ENCODE results near the gene FOXI3.
A peak's percentile ranks its signal among the peaks of the same experiment; 100 is the strongest.
"Not testable (repeated sequence)": the region's sequence is repeated elsewhere in the genome, so short reads cannot be mapped to it uniquely, and the experiment has no call there.

The FOXI3 gene

GRCh38 chr2:88442061-88442460, 10.4 kb downstream of the FOXI3 start:
- Histone ChIP-seq H3K36me3 (no peaks in the 10 kb centered on the region), H3K27ac (no peak overlapping the region), H3K4me1 (no peaks in the 10 kb centered on the region), H3K4me3 (no peak overlapping the region), H3K9me3 (no peaks in the 10 kb centered on the region), H3K27me3 (peaks cover 0 to 31% of the 10 kb centered on the region in 2 donors)
- TF ChIP-seq, protein P1, sequence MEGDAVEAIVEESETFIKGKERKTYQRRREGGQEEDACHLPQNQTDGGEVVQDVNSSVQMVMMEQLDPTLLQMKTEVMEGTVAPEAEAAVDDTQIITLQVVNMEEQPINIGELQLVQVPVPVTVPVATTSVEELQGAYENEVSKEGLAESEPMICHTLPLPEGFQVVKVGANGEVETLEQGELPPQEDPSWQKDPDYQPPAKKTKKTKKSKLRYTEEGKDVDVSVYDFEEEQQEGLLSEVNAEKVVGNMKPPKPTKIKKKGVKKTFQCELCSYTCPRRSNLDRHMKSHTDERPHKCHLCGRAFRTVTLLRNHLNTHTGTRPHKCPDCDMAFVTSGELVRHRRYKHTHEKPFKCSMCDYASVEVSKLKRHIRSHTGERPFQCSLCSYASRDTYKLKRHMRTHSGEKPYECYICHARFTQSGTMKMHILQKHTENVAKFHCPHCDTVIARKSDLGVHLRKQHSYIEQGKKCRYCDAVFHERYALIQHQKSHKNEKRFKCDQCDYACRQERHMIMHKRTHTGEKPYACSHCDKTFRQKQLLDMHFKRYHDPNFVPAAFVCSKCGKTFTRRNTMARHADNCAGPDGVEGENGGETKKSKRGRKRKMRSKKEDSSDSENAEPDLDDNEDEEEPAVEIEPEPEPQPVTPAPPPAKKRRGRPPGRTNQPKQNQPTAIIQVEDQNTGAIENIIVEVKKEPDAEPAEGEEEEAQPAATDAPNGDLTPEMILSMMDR (IDR thresholded peaks at IDR 0.05), result no peak
- intact Hi-C loops (cut with DNase I; ENCODE audit: low total_unique reads), result no loop called here
- peak in 1 of 2 donors; percentile 3 for DNase-seq

- intact Hi-C loops (cut with DNase I; ENCODE audit: low total_unique reads), result no loop called here
- H3K4me1 ChIP-seq, result no peaks in the 10 kb centered on the region
- peaks cover 0 to 10% of the 10 kb centered on the region in 2 donors for H3K27me3 ChIP-seq
- peak in 1 of 2 donors; percentile 27 for DNase-seq
- no peak overlapping the region for H3K27ac ChIP-seq
- H3K9me3 ChIP-seq, result peaks cover 0 to 4% (median 0%) of the 10 kb centered on the region in 3 donors
- H3K4me3 ChIP-seq, result no peak overlapping the region
- no peaks in the 10 kb centered on the region for H3K36me3 ChIP-seq
- TF ChIP-seq, protein P1 (IDR thresholded peaks at IDR 0.05), result no peak
Measured at GRCh38 chr2:88437010-88437409, 15.5 kb downstream of the FOXI3 start.

GRCh38 chr2:88429929-88430328, 22.6 kb downstream of the FOXI3 start:
- H3K36me3 ChIP-seq, result no peaks in the 10 kb centered on the region
- no peaks in the 10 kb centered on the region for H3K27me3 ChIP-seq
- H3K4me3 ChIP-seq, result no peak overlapping the region
- peak in 1 of 2 donors; percentile 45 for DNase-seq
- H3K9me3 ChIP-seq, result peaks cover 0 to 4% (median 0%) of the 10 kb centered on the region in 3 donors
- no peaks in the 10 kb centered on the region for H3K4me1 ChIP-seq
- no peak overlapping the region for H3K27ac ChIP-seq
- intact Hi-C loops (cut with DNase I; ENCODE audit: low total_unique reads), result no loop called here
- TF ChIP-seq, protein P1 (IDR thresholded peaks at IDR 0.05), result no peak

DNA sequence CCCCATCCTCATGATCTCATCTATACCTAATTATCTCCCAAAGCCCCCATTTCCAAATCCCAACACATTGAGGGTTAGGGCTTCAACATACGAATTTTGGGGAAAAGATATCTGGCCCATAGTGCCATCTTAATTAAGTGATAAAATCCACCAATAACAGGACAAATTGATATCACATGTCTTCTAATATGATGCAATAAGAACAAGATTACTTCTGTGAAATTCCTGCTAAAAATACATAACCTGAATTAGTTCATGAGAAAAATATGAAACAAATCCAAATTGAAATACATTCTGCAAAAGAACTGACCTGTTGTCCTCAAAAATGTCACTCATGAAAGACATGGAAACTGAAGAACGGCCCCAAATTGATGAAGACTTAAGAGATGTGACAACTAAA, 28.8 kb downstream of the FOXI3 start:
- Histone ChIP-seq H3K36me3 (no peaks in the 10 kb centered on the region), H3K4me3 (no peak overlapping the region), H3K27ac (no peak overlapping the region), H3K4me1 (no peaks in the 10 kb centered on the region), H3K27me3 (no peaks in the 10 kb centered on the region), H3K9me3 (no peaks in the 10 kb centered on the region)
- intact Hi-C loops (cut with DNase I; ENCODE audit: low total_unique reads), result no loop called here
- TF ChIP-seq, protein P1 (IDR thresholded peaks at IDR 0.05), result no peak
- DNase-seq, result no peak

GRCh38 chr2:88419051-88419450, 33.4 kb downstream of the FOXI3 start:
- H3K27ac ChIP-seq; H3K4me1 ChIP-seq; intact Hi-C loops (cut with DNase I; ENCODE audit: low total_unique reads); H3K4me3 ChIP-seq; H3K36me3 ChIP-seq; H3K27me3 ChIP-seq; H3K9me3 ChIP-seq: not testable (repeated sequence)
- DNase-seq, result peak in 1 of 2 donors; percentile 25

GRCh38 chr2:88416016-88416663, 36.4 kb downstream of the FOXI3 start:
- TF ChIP-seq, protein P1 (IDR thresholded peaks at IDR 0.05), result no peak
- H3K4me1 ChIP-seq, result no peaks in the 10 kb centered on the region
- no peaks in the 10 kb centered on the region for H3K9me3 ChIP-seq
- intact Hi-C loops (cut with DNase I; ENCODE audit: low total_unique reads), result no loop called here
- no peak overlapping the region for H3K4me3 ChIP-seq
- H3K27me3 ChIP-seq, result no peaks in the 10 kb centered on the region
- no peaks in the 10 kb centered on the region for H3K36me3 ChIP-seq
- DNase-seq, result no peak
- no peak overlapping the region for H3K27ac ChIP-seq

DNA sequence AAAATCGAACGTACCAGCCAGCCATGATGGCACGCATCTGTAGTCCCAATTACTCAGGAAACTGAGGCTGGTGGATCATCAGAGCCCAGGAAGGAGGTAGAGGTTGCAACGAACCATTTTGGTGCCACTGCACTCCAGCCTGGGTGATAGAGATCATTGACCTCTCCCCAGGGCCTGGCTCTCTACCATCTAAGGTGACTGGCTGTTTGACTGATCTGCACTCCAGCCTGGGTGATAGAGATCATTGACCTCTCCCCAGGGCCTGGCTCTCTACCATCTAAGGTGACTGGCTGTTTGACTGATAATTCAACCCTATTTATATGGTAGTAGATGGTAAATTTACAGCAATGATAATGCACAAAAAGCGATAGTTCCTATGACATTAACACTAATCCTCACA, 43.6 kb downstream of the FOXI3 start:
- H3K4me1 ChIP-seq; H3K4me3 ChIP-seq; H3K27me3 ChIP-seq; H3K36me3 ChIP-seq; H3K27ac ChIP-seq; DNase-seq; intact Hi-C loops (cut with DNase I; ENCODE audit: low total_unique reads); H3K9me3 ChIP-seq: not testable (repeated sequence)
